Stimulated activated effector memory CD8-positive, alpha-beta T cell treated with anti-CD3 and anti-CD28 coated beads, Interleukin-12 subunit alpha, Interleukin-12 subunit beta, amount 100 ng/mL, for 72 hours (primary cell): ENCODE data around the gene UNC93A.
"Not testable (repeated sequence)": the region's sequence is repeated elsewhere in the genome, so short reads cannot be mapped to it uniquely, and the experiment has no call there.

Experiments
- ATAC-seq: fragments of 150-1000 bp; cut with Tn5 transposase; 2 replicates; pipeline ENCODE4 v1.10.0; 2021
- DNase-seq, 2 donors: peaks; one replicate each; pipeline ENCODE4 v3.0.0; 2021 to 2022; ENCODE audit warnings: low spot score in 2 of 2
- H3K27ac Mint-ChIP-seq: one replicate; pipeline ENCODE4 v1.8.0; 2022; ENCODE audit warnings: mild to moderate bottlenecking, mixed read lengths
- H3K36me3 Mint-ChIP-seq: one replicate; pipeline ENCODE4 v1.8.0; 2022; ENCODE audit warnings: mild to moderate bottlenecking, mixed read lengths
- H3K4me1 Mint-ChIP-seq: one replicate; pipeline ENCODE4 v1.8.0; 2022; ENCODE audit warnings: mixed read lengths
- H3K4me3 Mint-ChIP-seq: one replicate; pipeline ENCODE4 v1.8.0; 2022; ENCODE audit warnings: mild to moderate bottlenecking, mixed read lengths
- H3K9me3 Mint-ChIP-seq: one replicate; pipeline ENCODE4 v1.8.0; 2022; ENCODE audit warnings: mixed read lengths

The UNC93A gene

DNA sequence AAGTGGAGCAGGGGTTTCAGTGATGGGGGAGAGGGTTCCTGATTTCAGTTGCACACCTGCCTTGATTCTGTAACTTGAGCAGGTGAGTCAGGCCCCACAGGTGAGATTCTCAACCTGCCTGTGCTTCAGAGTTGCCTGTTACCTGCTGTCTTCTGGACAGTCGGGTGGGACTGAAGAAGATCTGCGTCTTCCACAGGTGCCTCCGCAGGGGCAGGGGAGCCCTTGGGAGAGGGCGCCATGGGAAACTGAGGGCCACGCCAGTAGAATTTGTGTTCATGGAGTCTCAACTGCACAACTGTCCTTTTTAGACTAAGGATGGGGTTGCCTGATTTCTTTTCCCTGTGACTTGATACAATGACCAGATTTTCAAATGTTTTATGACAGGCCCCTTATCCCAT lies 5.2 kb downstream of the UNC93A start:
- ATAC-seq (no peak), DNase-seq (no peak)
- no peak overlapping the region for H3K27ac Mint-ChIP-seq
- no peaks in the 10 kb centered on the region for H3K9me3 Mint-ChIP-seq
- no peak overlapping the region for H3K4me3 Mint-ChIP-seq
- no peaks in the 10 kb centered on the region for H3K4me1 Mint-ChIP-seq
- H3K36me3 Mint-ChIP-seq: no peaks in the 10 kb centered on the region

DNA sequence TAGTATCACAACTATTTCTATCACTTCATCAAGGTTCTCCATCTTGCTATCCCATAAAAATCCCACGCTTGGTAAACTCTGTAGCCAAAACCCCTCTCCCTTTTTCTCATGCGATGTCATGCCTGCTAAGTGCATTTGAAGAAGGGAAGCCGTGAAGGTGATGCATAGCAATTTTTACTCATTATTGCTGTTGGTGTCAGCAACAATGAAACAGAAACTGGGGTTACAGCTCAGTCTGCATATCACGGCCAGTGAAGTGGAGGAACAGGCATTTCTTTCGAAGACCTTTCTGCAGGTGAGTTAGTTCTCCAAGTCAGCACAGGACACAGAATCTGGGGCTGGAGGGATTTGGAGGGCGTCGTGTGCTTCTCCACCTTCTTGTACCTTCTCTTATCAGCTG lies 5.8 kb downstream of the UNC93A start:
- Mint-ChIP-seq H3K9me3 (no peaks in the 10 kb centered on the region), H3K4me1 (no peaks in the 10 kb centered on the region), H3K4me3 (no peak overlapping the region), H3K27ac (no peak overlapping the region), H3K36me3 (no peaks in the 10 kb centered on the region)
- no peak for DNase-seq
- no peak for ATAC-seq

DNA sequence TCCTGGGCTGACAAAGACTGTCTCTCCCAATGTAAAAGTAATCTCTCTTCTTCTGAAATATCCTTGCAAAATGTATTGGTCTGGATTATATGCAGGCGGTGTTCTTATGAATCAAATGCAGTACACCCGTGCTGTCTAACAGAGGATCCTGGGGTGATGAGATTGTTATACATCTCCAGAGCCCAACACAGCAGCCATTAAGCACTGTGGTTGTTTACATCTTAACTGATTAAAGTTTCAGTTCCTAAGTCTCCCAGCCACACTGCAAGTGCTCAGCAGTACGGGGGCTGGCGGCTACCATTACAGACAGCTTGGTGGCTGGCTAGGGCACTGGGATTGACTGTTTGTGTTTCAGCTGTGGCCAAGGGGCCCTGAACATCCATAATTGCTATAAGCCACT lies 7.0 kb downstream of the UNC93A start:
- DNase-seq (no peak), ATAC-seq (no peak)
- H3K27ac Mint-ChIP-seq: no peak overlapping the region
- H3K4me3 Mint-ChIP-seq: no peak overlapping the region
- H3K4me1 Mint-ChIP-seq: no peaks in the 10 kb centered on the region
- no peaks in the 10 kb centered on the region for H3K36me3 Mint-ChIP-seq
- H3K9me3 Mint-ChIP-seq: no peaks in the 10 kb centered on the region

DNA sequence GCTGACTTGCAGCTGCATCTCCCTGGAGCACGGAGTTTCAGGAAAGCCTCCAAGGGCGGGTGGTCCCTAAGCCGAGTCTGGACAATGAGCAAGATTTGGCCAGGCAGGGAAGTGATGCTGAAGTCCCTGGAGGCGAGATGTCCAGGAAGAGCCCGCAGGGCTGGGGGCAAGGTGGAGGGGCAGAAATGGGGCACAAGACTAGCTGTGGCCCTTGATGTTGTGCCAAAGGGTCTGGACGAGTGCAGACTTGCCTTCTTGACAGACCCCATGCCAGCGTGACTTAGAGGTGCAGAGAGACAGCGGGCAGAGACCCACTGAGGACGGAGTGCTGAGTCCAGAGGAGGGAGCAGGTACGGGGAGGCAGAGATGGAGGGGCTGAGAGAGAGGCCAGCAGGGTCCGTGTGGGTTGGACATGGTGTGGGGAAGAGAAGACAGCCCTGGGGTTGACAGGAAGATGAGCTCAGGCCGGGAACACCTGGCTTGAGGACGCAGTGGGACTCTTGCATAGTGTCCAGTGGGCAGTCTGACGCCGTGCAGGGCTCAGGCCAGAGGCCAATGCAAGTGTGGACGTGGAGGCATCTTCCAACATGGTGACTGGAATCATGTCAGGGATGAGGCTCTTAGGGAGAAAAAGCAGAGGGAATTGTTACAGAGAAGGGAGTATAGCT lies 8.7 kb downstream of the UNC93A start:
- ATAC-seq (no peak), DNase-seq (no peak)
- Mint-ChIP-seq H3K4me1 (no peaks in the 10 kb centered on the region), H3K9me3 (no peaks in the 10 kb centered on the region), H3K4me3 (no peak overlapping the region), H3K27ac (no peak overlapping the region), H3K36me3 (no peaks in the 10 kb centered on the region)

DNA sequence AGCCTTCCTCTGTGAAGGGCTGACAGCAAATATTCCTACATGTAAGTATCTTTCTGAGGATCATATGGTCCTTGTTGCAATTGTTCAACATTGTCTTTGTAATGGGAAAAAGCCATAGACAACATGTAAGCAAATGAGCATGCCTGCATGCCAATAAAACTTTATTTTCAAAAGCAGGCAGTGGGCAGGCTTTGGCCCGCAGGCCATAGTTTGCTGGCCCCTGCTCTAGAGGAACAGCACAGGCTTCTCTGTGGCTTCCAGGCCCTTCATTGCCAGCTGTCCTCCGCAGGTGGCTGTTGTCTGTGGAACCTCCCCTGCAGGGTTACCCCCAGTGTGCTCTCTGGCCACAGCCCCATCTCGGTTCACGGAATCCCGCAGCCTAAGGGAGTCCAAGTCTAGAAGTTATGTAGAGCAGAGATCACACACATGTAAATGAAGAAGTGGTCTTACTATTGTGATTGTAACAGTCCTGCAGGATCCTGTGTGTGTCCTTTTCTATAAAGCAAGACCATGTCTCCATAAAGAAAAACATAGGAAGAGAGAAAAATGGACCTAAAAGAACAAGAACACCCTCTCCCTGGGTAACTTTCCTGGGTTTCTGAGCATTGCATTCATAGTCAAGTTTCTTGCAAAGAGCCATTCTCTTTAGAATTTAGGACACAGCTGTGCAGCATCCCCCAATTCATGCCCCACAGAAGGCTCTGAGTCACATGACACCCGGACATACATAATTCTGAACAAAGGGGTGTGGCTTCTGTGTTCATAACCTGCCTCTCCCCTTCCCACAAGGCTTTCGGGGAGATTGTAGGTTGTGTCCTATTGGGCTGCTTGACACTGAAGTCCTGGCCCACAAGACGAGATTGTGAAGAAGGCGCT lies 10.0 kb downstream of the UNC93A start:
- no peak for DNase-seq
- no peaks in the 10 kb centered on the region for H3K36me3 Mint-ChIP-seq

DNA sequence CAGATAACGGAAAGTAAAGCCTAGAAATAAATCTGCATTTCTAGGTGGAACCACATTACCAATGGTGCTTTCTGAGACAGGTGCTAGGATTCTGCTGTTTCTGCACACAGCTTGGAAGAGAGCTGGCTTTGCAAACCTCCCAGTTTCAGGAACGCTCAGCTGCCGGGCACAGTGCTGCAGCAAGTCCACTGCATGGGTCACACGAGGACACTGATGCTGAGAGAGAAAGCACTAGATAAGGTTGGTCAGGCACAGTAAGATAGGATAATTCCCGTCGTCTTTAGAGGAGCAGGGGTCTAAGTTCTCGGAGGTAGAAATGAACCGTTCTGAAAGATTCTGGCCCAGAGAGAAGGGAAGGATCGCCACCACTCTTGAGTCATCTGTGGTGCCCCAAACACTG lies 11.0 kb downstream of the UNC93A start:
- H3K36me3 Mint-ChIP-seq: no peaks in the 10 kb centered on the region
- H3K4me1 Mint-ChIP-seq: no peaks in the 10 kb centered on the region
- no peak overlapping the region for H3K4me3 Mint-ChIP-seq
- no peak overlapping the region for H3K27ac Mint-ChIP-seq
- DNase-seq (no peak), ATAC-seq (no peak)
- H3K9me3 Mint-ChIP-seq: no peaks in the 10 kb centered on the region

More for the DNA sequence above, 10.0 kb downstream of the UNC93A start:
- H3K4me1 Mint-ChIP-seq: no peaks in the 10 kb centered on the region
- H3K4me3 Mint-ChIP-seq: no peak overlapping the region
- no peak for ATAC-seq
- H3K9me3 Mint-ChIP-seq: no peaks in the 10 kb centered on the region
- no peak overlapping the region for H3K27ac Mint-ChIP-seq

DNA sequence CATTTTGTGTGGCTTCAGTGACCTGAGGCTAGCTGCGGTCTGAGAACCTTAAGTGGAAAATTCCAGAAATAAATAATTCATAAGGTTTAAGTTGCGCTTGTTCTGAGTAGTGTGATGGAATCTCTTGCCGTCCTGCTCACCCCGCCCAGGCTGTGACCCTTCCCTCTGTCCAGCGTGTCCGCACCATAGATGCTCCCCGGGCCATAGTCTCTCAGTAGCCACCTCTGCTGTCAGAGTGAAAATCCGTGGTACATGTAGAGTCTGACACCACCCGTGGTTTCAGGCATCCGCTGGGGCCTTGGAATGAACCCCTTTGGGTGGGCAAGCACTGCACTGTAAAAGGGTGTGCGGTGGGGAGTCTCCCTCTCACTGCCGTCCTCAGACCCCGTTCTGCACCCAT lies 11.7 kb downstream of the UNC93A start:
- DNase-seq (no peak), ATAC-seq (no peak)
- no peaks in the 10 kb centered on the region for H3K36me3 Mint-ChIP-seq
- H3K9me3 Mint-ChIP-seq: no peaks in the 10 kb centered on the region
- no peak overlapping the region for H3K4me3 Mint-ChIP-seq
- no peak overlapping the region for H3K27ac Mint-ChIP-seq
- H3K4me1 Mint-ChIP-seq: no peaks in the 10 kb centered on the region

DNA sequence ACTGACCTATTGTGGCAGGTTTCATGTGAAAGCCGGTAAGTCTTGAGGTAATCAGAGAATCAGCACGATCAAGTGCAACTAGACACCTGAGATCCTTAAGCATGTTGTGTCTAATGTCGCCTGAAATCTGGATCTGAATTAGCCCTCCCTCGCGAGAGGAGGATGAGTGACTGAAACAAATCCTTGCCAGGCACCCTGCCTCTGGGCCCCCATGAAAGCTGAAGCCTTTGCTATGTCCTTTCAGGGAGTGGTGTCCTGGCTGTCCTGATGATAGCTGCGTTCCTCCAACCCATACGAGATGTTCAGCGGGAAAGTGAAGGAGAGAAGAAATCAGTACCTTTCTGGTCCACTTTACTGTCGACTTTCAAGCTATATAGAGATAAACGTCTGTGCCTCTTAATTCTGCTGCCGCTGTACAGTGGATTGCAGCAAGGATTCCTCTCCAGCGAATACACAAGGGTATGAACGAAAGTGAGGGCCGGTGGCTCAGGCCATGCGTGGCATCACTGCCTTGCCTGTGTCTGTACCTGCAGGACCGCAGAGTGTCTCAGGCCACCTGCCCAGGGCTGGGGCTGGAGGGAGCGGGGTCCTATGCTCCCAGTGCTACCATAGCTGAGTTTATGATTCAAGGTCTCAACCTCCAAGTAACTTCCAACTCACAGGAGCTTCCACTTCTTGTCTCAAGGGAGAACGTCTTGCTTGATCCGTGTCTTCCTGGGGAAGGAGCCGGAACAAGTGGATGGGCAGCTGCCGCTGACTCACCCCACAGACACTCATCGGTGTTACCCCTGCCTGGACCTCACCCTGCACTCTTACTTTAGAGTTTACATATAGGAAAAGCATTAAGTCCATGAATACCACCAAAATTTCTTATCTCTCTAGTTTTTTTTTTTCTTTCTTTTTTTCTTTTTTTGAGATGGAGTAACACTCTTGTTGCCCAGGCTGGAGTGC lies 12.8 kb downstream of the UNC93A start:
- Mint-ChIP-seq H3K36me3 (no peaks in the 10 kb centered on the region), H3K27ac (no peak overlapping the region), H3K9me3 (no peaks in the 10 kb centered on the region), H3K4me3 (no peak overlapping the region), H3K4me1 (no peaks in the 10 kb centered on the region)
- no peak for ATAC-seq
- DNase-seq: no peak

DNA sequence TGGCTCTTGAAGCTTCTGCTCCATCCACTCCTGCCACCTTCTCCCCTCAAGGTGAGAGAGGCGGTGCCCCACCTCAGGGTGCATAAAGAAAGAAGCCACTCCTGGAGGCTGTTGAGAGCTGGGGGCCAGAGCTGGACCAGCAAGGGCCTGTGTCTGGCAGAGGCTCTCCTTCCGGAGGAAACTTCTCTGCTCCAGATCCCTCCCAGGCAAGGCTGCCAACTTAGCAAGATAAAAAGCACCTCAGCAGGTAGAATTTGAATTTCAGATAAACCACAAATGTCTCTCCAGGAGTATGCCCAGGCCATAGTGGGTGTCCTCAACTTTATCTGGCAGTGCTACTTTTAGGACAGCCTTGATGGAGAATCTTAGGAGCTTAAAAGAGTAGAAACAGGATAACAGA lies 13.8 kb downstream of the UNC93A start:
- no peak for DNase-seq

DNA sequence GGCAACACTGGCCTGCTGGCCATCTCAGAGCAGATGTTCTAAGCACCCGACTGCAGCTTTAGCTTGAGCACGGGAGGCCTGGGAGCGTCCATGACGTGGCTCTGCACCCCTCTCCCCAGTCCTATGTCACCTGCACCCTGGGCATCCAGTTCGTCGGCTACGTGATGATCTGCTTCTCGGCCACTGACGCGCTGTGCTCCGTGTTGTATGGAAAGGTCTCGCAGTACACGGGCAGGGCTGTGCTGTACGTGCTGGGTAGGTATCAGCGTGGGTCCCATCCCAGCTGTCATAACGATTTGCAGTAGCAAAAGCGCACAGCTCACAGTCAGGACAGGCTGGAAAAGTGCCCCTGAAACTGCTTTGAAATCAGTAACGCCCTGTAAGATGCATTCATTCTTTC lies 14.7 kb downstream of the UNC93A start:
- DNase-seq: no peak
- Mint-ChIP-seq H3K27ac (no peak overlapping the region), H3K36me3 (no peaks in the 10 kb centered on the region)

More for the DNA sequence above, 13.8 kb downstream of the UNC93A start:
- Mint-ChIP-seq H3K36me3 (no peaks in the 10 kb centered on the region), H3K27ac (no peak overlapping the region), H3K9me3 (no peaks in the 10 kb centered on the region), H3K4me3 (no peak overlapping the region), H3K4me1 (no peaks in the 10 kb centered on the region)
- no peak for ATAC-seq

DNA sequence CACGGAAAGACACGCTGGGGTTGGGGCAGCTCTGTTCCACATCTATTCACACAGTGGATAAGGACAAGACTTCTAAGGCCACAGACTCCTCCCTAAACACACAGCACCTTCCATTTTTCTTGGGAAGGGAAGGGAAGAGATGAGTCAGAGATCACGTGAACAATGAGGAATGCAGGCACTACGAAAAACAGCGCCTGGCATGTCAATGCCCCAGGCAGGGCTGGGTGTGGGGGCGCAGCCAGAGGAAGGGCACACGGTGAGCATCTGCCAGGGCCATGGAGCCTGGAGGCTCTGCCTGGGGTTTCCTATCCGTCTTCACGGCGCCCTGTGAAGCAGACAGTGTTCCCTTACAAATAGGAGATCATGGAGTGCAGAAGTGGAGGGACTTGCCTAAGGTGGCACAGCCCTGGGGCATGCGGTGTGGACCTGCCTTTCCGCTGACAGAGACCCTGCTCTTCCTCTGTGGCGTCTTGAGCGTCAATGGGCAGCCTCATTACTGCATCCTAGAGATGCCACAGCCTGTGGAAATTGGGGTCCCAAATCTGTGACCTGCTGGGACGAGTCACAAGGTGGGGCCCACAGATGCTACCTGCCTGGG lies 15.4 kb downstream of the UNC93A start:
- Mint-ChIP-seq H3K36me3 (no peaks in the 10 kb centered on the region), H3K4me1 (no peaks in the 10 kb centered on the region), H3K9me3 (no peaks in the 10 kb centered on the region), H3K4me3 (no peak overlapping the region), H3K27ac (no peak overlapping the region)
- DNase-seq: no peak
- no peak for ATAC-seq

More for the DNA sequence above, 14.7 kb downstream of the UNC93A start:
- ATAC-seq: no peak
- Mint-ChIP-seq H3K9me3 (no peaks in the 10 kb centered on the region), H3K4me1 (no peaks in the 10 kb centered on the region), H3K4me3 (no peak overlapping the region)

DNA sequence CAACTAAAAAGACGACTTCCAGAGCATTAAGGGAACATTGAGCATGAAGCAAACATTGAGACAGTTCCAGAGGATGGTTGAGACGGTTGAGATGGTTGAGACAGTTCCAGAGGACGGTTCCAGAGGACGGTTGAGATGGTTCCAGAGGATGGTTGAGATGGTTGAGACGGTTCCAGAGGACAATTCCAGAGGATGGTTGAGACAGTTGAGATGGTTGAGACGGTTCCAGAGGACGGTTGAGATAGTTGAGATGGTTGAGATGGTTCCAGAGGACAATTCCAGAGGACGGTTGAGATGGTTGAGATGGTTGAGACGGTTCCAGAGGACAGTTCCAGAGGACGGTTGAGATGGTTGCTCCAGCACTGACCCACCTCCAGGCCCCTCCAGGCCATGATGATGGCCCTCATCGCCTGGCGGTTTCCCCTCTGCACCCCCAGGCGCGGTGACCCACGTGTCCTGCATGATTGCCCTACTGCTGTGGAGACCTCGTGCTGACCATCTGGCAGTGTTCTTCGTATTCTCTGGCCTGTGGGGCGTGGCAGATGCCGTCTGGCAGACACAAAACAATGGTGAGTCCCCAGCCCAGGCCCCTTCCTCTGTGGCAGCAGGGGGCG lies 16.3 kb downstream of the UNC93A start:
- no peak for DNase-seq
- no peak overlapping the region for H3K4me3 Mint-ChIP-seq
- no peaks in the 10 kb centered on the region for H3K9me3 Mint-ChIP-seq
- no peak for ATAC-seq
- H3K27ac Mint-ChIP-seq: no peak overlapping the region
- H3K4me1 Mint-ChIP-seq: no peaks in the 10 kb centered on the region
- no peaks in the 10 kb centered on the region for H3K36me3 Mint-ChIP-seq

DNA sequence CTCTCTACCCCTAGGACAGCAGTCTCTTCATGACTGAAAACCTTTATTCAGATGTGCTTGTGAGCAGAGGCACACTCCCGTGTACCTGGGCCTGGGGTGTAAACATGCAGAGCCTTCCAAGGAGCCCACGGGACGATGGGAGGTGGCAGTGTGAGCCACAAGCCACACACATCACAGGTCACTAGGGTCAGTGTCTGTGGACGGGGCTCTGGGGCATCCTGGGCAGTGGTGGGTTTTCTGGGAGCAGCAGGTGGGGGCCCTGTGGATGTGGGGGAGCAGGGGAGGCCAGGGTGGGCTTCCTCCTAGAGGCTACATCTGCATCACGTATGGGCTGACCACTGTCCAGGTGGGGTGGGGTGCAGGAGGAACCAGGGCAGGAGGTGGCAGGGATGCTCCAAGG lies 17.1 kb downstream of the UNC93A start:
- no peaks in the 10 kb centered on the region for H3K36me3 Mint-ChIP-seq
- DNase-seq: no peak
- no peaks in the 10 kb centered on the region for H3K9me3 Mint-ChIP-seq
- H3K4me3 Mint-ChIP-seq: no peak overlapping the region
- ATAC-seq: no peak
- H3K27ac Mint-ChIP-seq: no peak overlapping the region
- no peaks in the 10 kb centered on the region for H3K4me1 Mint-ChIP-seq

DNA sequence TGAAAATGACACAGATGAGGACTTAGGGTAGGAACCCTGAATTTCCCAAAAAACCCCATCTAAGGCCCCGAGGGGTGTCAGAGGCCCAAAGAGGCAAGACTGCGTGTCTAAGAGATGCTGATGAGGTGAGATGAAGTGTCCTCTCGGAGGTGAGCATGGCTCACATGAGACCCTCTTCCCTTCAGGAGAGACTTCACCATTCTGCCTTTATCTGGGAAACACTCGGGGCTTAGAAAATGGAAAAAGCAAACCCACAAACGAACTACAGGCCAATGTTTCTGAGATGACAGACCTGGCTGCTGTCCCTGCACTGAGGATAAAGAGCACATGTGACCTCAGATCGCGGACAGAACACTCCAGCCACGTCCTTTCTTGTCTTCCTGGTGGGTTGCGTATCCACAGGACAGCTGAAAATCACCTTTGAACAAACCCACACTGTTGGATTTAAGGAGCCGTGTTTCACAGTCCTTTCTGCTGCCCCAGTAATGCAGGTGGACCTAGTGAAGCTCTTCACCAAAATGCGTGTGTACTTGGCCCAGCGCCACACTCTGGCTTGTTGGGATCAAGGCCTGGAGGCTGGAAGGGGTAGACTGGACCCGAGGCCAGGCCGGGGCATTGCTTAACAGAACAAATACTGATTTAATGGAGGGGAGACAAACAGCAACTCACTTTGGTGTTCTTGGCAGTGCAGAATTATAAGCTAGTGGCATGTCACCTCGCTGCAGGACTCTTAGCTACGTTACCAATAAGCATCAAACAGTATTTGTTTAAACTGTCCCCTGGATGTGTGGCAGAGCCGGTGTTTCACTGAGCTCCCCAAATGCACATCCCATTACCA lies 18.5 kb downstream of the UNC93A start:
- not testable (repeated sequence) for H3K4me1 Mint-ChIP-seq, H3K9me3 Mint-ChIP-seq, H3K4me3 Mint-ChIP-seq, DNase-seq, H3K27ac Mint-ChIP-seq, ATAC-seq, H3K36me3 Mint-ChIP-seq
